GM12878 (cell line): ENCODE measurements around the gene SETBP1. TPM values are rescaled to one million over a fixed set of nuclear protein-coding genes. Genes with fewer than 3 reads are reported as not detected.

ENCODE experiments used
- ASH2L ChIP-seq: fragments of 300-600, 200-600 bp; sonication (generic); IDR thresholded peaks from 2 replicates; pipeline ENCODE4 v1.6.1; 2017; ENCODE audit warnings: low read depth, mild to moderate bottlenecking, borderline replicate concordance
- ATF7 ChIP-seq: fragments of 450-650 bp; IDR thresholded peaks from 2 replicates; pipeline ENCODE4 v1.6.1; 2016; ENCODE audit warnings: low read depth, mild to moderate bottlenecking
- BMI1 ChIP-seq: fragments of 450-650 bp; IDR thresholded peaks from 2 replicates; pipeline ENCODE4 v1.6.1; 2016; ENCODE audit warnings: mild to moderate bottlenecking, moderate library complexity, borderline replicate concordance
- CREB1 ChIP-seq: IDR thresholded peaks from 2 replicates; pipeline ENCODE4 v1.6.1; 2012; ENCODE audit warnings: low read depth, mild to moderate bottlenecking, inconsistent platforms
- E2F4 ChIP-seq: IDR thresholded peaks from 2 replicates; pipeline ENCODE4 v1.6.1; 2012; ENCODE audit warnings: low read depth, low read length, improper control_type of control experiment
- EP300 ChIP-seq, 2 experiments: fragments of 150-350 bp in 1 of 2; IDR thresholded peaks; 2 replicates each; pipeline ENCODE4 v1.6.1; 2011 to 2012; ENCODE audit warnings: low read depth in 2 of 2, low read length in 2 of 2, borderline replicate concordance in 1 of 2, improper control_type of control experiment in 1 of 2, inconsistent platforms in 1 of 2; ENCODE audit not compliant: control insufficient read depth in 1 of 2
- GABPA ChIP-seq: IDR thresholded peaks from 2 replicates; pipeline ENCODE4 v1.6.1; 2014; ENCODE audit warnings: antibody characterized with exemption, low read depth, mild to moderate bottlenecking, inconsistent platforms
- IKZF1 ChIP-seq: fragments of 450-650 bp; conservative IDR thresholded peaks from 2 replicates; pipeline ENCODE4 v1.6.1; 2017; ENCODE audit warnings: antibody characterized with exemption, mild to moderate bottlenecking
- IRF4 ChIP-seq: IDR thresholded peaks from 2 replicates; pipeline ENCODE4 v1.6.1; 2011; ENCODE audit warnings: low read depth, low read length
- MEF2A ChIP-seq: IDR thresholded peaks from 2 replicates; pipeline ENCODE4 v1.6.1; 2011; ENCODE audit warnings: low read depth, mild to moderate bottlenecking, low read length, moderate library complexity; ENCODE audit not compliant: insufficient read depth
- MLLT1 ChIP-seq: fragments of 450-650 bp; IDR thresholded peaks from 2 replicates; pipeline ENCODE4 v1.6.1; 2016; ENCODE audit warnings: mild to moderate bottlenecking
- MTA2 ChIP-seq: fragments of 450-650 bp; IDR thresholded peaks from 2 replicates; pipeline ENCODE4 v1.6.1; 2016; ENCODE audit warnings: low read depth, mild to moderate bottlenecking, moderate library complexity
- NBN ChIP-seq: fragments of 450-650 bp; IDR thresholded peaks from 2 replicates; pipeline ENCODE4 v1.6.1; 2016
- PAX8 ChIP-seq: fragments of 450-650 bp; IDR thresholded peaks from 2 replicates; pipeline ENCODE4 v1.6.1; 2017; ENCODE audit warnings: mild to moderate bottlenecking, moderate library complexity
- POU2F2 ChIP-seq: IDR thresholded peaks from 3 replicates; pipeline ENCODE4 v1.6.1; 2011; ENCODE audit warnings: low read depth, mild to moderate bottlenecking, low read length, borderline replicate concordance
- RAD21 ChIP-seq: IDR thresholded peaks from 2 replicates; pipeline ENCODE4 v1.6.1; 2011; ENCODE audit warnings: mild to moderate bottlenecking, low read depth, low read length, moderate library complexity; ENCODE audit not compliant: insufficient read depth
- SUPT20H ChIP-seq: IDR thresholded peaks from 2 replicates; pipeline ENCODE4 v1.6.1; 2011; ENCODE audit warnings: low read depth, mild to moderate bottlenecking, low read length, moderate library complexity, borderline replicate concordance; ENCODE audit not compliant: control insufficient read depth
- WRNIP1 ChIP-seq: IDR thresholded peaks from 2 replicates; pipeline ENCODE4 v1.6.1; 2011; ENCODE audit warnings: low read depth, low read length, improper control_type of control experiment, borderline replicate concordance
- ZSCAN29 ChIP-seq: fragments of 450-650 bp; IDR thresholded peaks from 2 replicates; pipeline ENCODE4 v1.6.1; 2017; ENCODE audit warnings: mild to moderate bottlenecking, moderate library complexity
- polyA plus RNA-seq, 11 experiments: library from polyadenylated mRNA; depleted of rRNA in 4 of 11; unstranded in 6 of 11; stranded (reverse) in 5 of 11; fragments of >200 nt; fragmentation: Nextera tagmentation in 4 of 11; fragmentation: Illumina TruSeq in 1 of 11; extraction: Ambion mirVana in 4 of 11; extraction: Trizol in 1 of 11; gene quantifications; 1 replicate in 1 of 11; 2 replicates in 10 of 11; pipeline versions ENCODE4 v1.2.1 to v1.2.3, GENCODE V29; 2011 to 2016; ENCODE audit warnings: inconsistent platforms in 2 of 11, missing spikeins in 2 of 11, low read depth in 1 of 11
- total RNA-seq, 4 experiments: library from RNA; depleted of rRNA in 3 of 4; stranded (reverse); fragments of >200 nt in 3 of 4; fragmentation: Illumina TruSeq in 1 of 4; extraction: Trizol in 1 of 4; gene quantifications; 2 replicates each; pipeline versions ENCODE4 v1.2.1 to v1.2.3, GENCODE V29; 2013 to 2021
- TF ChIP-seq, protein P1 (sequence below): fragments of 450-650 bp; IDR thresholded peaks from 2 replicates; pipeline ENCODE4 v1.6.1; 2017; ENCODE audit warnings: mild to moderate bottlenecking, low read depth, inconsistent platforms; ENCODE audit not compliant: poor library complexity, severe bottlenecking
- TF ChIP-seq, protein P2 (sequence below): fragments of 450-650 bp; IDR thresholded peaks from 2 replicates; pipeline ENCODE4 v1.6.1; 2014; ENCODE audit warnings: mild to moderate bottlenecking
- TF ChIP-seq, protein P3 (sequence below): fragments of 450-650 bp; IDR thresholded peaks from 2 replicates; pipeline ENCODE4 v1.6.1; 2017; ENCODE audit warnings: mild to moderate bottlenecking, moderate library complexity

Gene SETBP1
- total and polyA plus RNA-seq, 10 of the 15 experiments (the other 5 are each of a cell fraction or from before 2014, with no cell fraction given) = 0.99 to 29.7 (median 8.3) TPM

DNA sequence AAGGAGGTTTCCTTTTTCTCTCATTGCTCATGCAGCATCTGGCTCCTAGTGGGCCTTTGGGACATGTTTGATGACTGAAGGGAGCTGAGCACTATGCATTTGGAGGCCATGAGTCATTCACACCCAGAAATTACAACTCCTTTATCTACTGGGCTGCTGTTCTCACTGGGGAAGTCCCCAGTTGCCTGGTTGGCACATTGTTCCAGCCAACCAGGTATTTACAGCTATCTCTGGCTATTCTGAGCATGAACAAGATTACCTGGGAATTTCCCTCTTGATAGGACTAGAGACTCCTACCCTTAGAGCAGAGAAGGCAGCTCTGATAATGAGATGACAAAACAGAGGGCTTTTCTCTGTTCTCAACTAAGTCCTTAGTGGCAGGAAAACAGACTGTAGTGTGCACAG is 206.5 kb downstream of the SETBP1 start (continued):
- TF ChIP-seq BMI1 = no peak
- no peak for TF ChIP-seq ZSCAN29
- 0 out of 2 replicates have a peak, but pooled peaks have one; percentile 39 for TF ChIP-seq MLLT1
- TF ChIP-seq, protein P1, sequence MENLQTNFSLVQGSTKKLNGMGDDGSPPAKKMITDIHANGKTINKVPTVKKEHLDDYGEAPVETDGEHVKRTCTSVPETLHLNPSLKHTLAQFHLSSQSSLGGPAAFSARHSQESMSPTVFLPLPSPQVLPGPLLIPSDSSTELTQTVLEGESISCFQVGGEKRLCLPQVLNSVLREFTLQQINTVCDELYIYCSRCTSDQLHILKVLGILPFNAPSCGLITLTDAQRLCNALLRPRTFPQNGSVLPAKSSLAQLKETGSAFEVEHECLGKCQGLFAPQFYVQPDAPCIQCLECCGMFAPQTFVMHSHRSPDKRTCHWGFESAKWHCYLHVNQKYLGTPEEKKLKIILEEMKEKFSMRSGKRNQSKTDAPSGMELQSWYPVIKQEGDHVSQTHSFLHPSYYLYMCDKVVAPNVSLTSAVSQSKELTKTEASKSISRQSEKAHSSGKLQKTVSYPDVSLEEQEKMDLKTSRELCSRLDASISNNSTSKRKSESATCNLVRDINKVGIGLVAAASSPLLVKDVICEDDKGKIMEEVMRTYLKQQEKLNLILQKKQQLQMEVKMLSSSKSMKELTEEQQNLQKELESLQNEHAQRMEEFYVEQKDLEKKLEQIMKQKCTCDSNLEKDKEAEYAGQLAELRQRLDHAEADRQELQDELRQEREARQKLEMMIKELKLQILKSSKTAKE = no peak
- TF ChIP-seq ATF7 = peak; percentile 77
- TF ChIP-seq EP300 (IDR thresholded peaks at IDR 0.05; ENCODE audit: borderline replicate concordance in 1 of 2, control insufficient read depth in 1 of 2, low read depth in 2 of 2, low read length in 2 of 2) = 0 out of 4 replicates have a peak, but pooled peaks of 1 of the 2 experiments have one; percentile 44
- no peak for TF ChIP-seq GABPA
- no peak for TF ChIP-seq ASH2L
- 0 out of 2 replicates have a peak, but pooled peaks have one; percentile 26 for TF ChIP-seq IRF4
- no peak for TF ChIP-seq E2F4
- TF ChIP-seq, protein P2, sequence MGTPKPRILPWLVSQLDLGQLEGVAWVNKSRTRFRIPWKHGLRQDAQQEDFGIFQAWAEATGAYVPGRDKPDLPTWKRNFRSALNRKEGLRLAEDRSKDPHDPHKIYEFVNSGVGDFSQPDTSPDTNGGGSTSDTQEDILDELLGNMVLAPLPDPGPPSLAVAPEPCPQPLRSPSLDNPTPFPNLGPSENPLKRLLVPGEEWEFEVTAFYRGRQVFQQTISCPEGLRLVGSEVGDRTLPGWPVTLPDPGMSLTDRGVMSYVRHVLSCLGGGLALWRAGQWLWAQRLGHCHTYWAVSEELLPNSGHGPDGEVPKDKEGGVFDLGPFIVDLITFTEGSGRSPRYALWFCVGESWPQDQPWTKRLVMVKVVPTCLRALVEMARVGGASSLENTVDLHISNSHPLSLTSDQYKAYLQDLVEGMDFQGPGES = no peak
- no peak for TF ChIP-seq PAX8
- TF ChIP-seq, protein P3, sequence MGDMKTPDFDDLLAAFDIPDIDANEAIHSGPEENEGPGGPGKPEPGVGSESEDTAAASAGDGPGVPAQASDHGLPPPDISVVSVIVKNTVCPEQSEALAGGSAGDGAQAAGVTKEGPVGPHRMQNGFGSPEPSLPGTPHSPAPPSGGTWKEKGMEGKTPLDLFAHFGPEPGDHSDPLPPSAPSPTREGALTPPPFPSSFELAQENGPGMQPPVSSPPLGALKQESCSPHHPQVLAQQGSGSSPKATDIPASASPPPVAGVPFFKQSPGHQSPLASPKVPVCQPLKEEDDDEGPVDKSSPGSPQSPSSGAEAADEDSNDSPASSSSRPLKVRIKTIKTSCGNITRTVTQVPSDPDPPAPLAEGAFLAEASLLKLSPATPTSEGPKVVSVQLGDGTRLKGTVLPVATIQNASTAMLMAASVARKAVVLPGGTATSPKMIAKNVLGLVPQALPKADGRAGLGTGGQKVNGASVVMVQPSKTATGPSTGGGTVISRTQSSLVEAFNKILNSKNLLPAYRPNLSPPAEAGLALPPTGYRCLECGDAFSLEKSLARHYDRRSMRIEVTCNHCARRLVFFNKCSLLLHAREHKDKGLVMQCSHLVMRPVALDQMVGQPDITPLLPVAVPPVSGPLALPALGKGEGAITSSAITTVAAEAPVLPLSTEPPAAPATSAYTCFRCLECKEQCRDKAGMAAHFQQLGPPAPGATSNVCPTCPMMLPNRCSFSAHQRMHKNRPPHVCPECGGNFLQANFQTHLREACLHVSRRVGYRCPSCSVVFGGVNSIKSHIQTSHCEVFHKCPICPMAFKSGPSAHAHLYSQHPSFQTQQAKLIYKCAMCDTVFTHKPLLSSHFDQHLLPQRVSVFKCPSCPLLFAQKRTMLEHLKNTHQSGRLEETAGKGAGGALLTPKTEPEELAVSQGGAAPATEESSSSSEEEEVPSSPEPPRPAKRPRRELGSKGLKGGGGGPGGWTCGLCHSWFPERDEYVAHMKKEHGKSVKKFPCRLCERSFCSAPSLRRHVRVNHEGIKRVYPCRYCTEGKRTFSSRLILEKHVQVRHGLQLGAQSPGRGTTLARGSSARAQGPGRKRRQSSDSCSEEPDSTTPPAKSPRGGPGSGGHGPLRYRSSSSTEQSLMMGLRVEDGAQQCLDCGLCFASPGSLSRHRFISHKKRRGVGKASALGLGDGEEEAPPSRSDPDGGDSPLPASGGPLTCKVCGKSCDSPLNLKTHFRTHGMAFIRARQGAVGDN = no peak
- TF ChIP-seq SUPT20H = no peak
- peak; percentile 41; the same call in 1 of the 2 replicates for TF ChIP-seq NBN
- TF ChIP-seq MTA2 = peak; percentile 65
- TF ChIP-seq MEF2A = peak; percentile 71; the same call in 1 of the 2 replicates
- TF ChIP-seq WRNIP1 = no peak
- TF ChIP-seq CREB1 = no peak
- 0 out of 3 replicates have a peak, but pooled peaks have one; percentile 35 for TF ChIP-seq POU2F2
- peak; percentile 82 for TF ChIP-seq IKZF1
- no peak for TF ChIP-seq RAD21
